Activated naive CD8-positive, alpha-beta T cell (primary cell): Measurements from ENCODE around the gene URB2.
"Not testable (repeated sequence)": the region's sequence is repeated elsewhere in the genome, so short reads cannot be mapped to it uniquely, and the experiment has no call there.

ENCODE experiments used
- H3K27ac Mint-ChIP-seq: one replicate; pipeline ENCODE4 v1.8.0; 2021; ENCODE audit warnings: mixed read lengths
- H3K27me3 Mint-ChIP-seq: one replicate; pipeline ENCODE4 v1.8.0; 2021; ENCODE audit warnings: mixed read lengths
- H3K36me3 Mint-ChIP-seq: one replicate; pipeline ENCODE4 v1.8.0; 2021; ENCODE audit warnings: mixed read lengths
- H3K4me1 Mint-ChIP-seq: one replicate; pipeline ENCODE4 v1.8.0; 2021; ENCODE audit warnings: low read depth, mixed read lengths
- H3K4me3 Mint-ChIP-seq: one replicate; pipeline ENCODE4 v1.8.0; 2021; ENCODE audit warnings: mild to moderate bottlenecking, mixed read lengths
- H3K9me3 Mint-ChIP-seq: one replicate; pipeline ENCODE4 v1.8.0; 2021; ENCODE audit warnings: low read depth, mixed read lengths

The URB2 gene

DNA sequence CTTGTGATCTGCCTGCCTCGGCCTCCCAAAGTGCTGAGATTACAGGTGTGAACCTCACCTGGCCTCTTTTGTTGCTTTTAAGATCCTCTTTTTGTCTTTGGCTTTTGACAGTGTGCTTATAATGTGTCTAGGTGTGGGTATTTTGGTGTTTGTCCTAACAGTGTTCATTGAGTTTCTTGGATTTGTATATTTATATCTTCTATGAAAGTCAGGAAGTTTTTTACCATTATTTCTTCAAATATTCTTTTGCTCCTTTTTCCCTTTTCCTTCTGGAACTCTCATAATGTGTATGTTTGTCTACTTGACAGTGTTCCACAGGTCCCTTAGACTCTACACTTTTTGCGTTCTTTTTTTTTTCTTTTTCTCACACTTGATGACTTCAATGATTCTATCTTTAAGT, 59.1 kb downstream of the URB2 start:
- H3K4me3 Mint-ChIP-seq, result no peak overlapping the region

DNA sequence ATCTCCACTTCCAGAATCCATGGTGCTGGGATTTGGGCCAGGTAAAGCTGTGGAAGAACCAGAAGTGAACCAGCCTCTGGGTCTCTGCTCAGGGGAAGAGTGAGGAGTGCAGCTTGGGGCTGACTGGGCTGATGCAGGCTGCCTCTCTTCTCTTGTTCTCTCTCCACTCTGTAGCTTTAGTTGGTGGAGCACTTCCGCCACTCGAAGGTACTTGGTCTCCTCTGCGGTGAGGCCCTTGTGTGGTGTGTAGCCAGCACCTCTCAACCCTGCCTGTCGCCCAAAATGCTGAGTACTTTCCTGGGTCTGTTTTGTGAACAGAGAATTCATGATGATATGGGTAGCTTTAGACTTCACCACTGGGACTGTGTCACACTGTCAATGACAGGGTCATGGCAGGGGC, 63.2 kb downstream of the URB2 start:
- peaks cover 16% of the 10 kb centered on the region for H3K36me3 Mint-ChIP-seq

More for the DNA sequence above, 59.1 kb downstream of the URB2 start:
- H3K36me3 Mint-ChIP-seq, result peaks cover 14% of the 10 kb centered on the region
- peaks cover 10% of the 10 kb centered on the region for H3K9me3 Mint-ChIP-seq
- H3K27me3 Mint-ChIP-seq, result no peaks in the 10 kb centered on the region
- peaks cover 8% of the 10 kb centered on the region for H3K4me1 Mint-ChIP-seq
- H3K27ac Mint-ChIP-seq, result no peak overlapping the region

DNA sequence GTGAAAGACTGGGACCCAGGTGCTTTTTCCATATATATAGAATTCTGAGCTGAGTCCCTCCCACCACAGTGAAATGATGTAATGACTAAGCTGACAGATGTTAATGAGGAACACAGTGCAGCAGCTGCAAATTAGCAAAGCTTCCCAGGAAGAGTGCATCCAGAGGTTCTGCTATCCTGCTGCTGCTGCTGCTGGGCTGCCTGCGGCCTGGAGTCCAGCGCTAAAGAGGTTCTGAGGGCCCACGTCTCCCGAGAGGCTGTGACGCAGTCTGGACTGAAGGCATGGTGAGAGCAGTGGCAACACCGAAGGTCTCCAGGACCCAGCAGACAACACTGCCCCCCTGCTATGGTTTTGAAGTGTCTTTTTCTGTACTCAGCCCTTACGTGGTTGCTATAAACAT, 63.9 kb downstream of the URB2 start:
- no peak overlapping the region for H3K27ac Mint-ChIP-seq

More for the DNA sequence above, 63.2 kb downstream of the URB2 start:
- Mint-ChIP-seq H3K9me3 (peaks cover 10% of the 10 kb centered on the region), H3K4me3 (no peak overlapping the region), H3K27me3 (peaks cover 4% of the 10 kb centered on the region), H3K27ac (no peak overlapping the region), H3K4me1 (peaks cover 29% of the 10 kb centered on the region)

DNA sequence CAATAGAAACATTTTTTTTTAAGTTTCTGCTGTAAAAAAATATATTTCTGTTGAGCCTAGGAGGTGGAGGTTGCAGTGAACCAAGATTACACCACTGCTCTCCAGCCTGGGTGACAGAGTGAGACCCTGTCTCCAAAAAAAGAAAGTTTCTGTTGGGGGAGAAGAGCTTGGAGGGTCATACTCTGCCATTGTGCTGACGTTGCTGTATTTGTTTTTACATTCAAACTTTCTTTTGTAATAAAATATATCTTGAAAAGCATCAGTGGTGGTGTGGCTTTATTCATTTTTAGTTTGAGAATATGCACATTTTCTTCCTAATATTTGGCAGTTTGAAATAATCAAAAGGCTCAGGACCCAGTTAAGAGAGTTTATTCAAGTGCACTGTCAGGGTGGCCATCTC, 64.6 kb downstream of the URB2 start:
- peaks cover 4% of the 10 kb centered on the region for H3K27me3 Mint-ChIP-seq
- peaks cover 10% of the 10 kb centered on the region for H3K36me3 Mint-ChIP-seq
- peaks cover 3% of the 10 kb centered on the region for H3K9me3 Mint-ChIP-seq
- peaks cover 29% of the 10 kb centered on the region for H3K4me1 Mint-ChIP-seq
- H3K4me3 Mint-ChIP-seq, result no peak overlapping the region
- H3K27ac Mint-ChIP-seq, result no peak overlapping the region

More for the DNA sequence above, 63.9 kb downstream of the URB2 start:
- Mint-ChIP-seq H3K9me3 (peaks cover 10% of the 10 kb centered on the region), H3K27me3 (peaks cover 4% of the 10 kb centered on the region), H3K4me1 (peaks cover 29% of the 10 kb centered on the region), H3K36me3 (peaks cover 16% of the 10 kb centered on the region), H3K4me3 (no peak overlapping the region)

DNA sequence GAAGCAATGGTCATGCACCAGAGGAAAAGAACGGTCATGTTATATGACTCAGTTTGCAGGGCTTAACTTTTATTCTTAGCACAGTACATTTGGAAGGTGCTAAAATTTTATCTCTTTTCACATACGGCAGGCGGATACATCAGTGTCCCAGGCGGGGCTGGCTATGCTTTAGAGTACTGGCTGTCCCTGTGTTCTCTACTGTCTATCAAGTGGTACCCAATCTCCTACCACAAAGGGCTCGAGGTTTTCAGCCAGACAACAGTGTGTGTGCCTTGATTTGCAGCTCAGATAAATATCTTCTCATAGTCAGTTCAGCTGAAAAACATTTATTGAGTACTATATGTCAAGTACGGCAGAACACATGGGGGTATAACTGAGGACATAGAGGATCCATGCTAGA, 65.3 kb downstream of the URB2 start:
- no peak overlapping the region for H3K27ac Mint-ChIP-seq
- peaks cover 29% of the 10 kb centered on the region for H3K4me1 Mint-ChIP-seq
- H3K36me3 Mint-ChIP-seq, result peaks cover 5% of the 10 kb centered on the region
- peaks cover 4% of the 10 kb centered on the region for H3K27me3 Mint-ChIP-seq
- no peaks in the 10 kb centered on the region for H3K9me3 Mint-ChIP-seq
- no peak overlapping the region for H3K4me3 Mint-ChIP-seq

DNA sequence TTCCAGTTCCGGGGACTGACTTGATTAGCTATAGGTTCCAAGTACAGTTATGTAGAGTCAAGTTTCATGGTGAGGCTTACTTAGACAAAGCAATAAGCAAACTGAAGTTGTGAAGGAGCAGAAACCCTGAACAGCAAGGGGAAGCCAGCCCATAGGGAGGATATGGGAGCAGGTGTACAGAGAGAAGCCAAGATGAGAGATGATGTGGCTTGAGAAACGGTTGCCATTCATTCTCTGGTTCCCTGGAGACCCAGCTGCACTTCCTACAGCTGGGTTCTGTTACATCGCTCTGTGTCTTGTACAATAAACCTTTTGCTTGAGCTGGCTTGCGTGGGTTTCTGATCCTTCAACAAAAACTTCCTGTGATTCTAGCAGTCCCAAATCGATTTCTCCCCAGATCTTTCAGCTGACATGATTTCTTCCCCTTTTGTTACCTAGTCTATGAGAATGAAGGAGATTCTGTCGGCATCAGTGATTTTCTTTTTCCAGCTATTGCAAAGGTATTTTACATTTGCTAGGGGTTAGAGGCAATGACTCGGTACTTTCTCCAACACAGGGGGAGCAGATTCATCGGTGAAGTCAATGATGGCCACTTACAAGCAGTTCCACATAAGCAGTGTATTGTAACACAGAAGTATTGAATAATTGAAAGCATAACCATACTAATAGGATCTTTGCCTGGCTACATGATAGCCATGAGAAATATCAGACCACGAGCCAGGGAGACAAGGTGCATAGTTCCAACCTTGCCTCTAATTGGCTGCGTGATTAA, 67.3 kb downstream of the URB2 start:
- peaks cover 4% of the 10 kb centered on the region for H3K27me3 Mint-ChIP-seq
- H3K4me3 Mint-ChIP-seq, result no peak overlapping the region
- peaks cover 5% of the 10 kb centered on the region for H3K36me3 Mint-ChIP-seq

DNA sequence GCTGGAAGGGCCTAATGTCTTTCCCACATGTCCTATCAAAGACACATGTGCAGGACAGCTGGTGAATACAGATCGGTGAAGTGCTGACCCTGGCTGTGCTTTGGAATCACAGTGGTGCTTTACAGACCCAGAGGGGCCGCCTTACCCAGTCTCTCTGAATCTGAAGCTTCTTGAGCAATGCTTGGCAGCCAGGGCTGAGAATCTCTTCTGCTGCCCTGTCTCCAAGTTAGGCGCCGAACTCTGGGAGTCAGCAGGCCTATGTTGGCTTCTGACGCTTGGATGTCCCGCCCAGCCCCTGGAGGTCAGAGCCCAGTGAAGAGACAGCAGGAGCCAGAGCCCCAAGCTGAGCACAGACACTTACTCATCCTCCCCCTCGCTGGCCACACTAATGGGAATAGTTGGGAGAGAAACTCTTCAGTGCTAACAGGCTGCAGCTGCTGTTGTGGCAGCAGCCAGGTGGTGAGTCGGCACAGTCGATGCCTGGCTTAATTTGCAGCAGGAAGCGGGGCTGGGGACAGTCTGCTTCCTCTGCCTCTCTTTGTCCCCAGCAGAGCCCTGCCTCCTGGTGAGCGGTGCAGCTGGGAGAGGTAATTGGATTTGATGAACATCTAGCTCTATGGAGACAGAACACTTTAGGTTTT, 68.1 kb downstream of the URB2 start:
- no peak overlapping the region for H3K27ac Mint-ChIP-seq
- H3K36me3 Mint-ChIP-seq, result peaks cover 5% of the 10 kb centered on the region
- H3K4me3 Mint-ChIP-seq, result no peak overlapping the region
- no peaks in the 10 kb centered on the region for H3K9me3 Mint-ChIP-seq
- peaks cover 4% of the 10 kb centered on the region for H3K27me3 Mint-ChIP-seq
- peaks cover 27% of the 10 kb centered on the region for H3K4me1 Mint-ChIP-seq

More for the DNA sequence above, 67.3 kb downstream of the URB2 start:
- Mint-ChIP-seq H3K27ac (no peak overlapping the region), H3K4me1 (peaks cover 29% of the 10 kb centered on the region), H3K9me3 (no peaks in the 10 kb centered on the region)

DNA sequence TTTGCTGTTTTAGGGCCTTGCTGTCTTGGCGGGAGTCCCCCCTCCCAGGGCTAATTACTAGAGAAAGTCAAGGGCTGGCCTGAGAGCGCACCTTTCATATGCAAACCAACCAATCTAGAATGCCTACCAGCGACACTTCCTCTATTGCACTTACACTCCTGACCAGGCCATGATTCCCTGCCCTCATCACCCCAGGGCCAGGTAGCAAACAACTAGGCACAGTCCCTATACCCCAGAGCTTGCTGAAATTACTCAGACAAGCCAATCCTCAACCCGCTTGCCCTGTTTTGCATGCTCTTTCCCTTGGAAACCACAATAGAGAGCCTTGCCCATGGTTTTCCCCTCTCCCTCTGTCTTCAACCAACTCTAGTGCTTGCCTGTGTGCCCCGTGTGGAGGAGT, 70.3 kb downstream of the URB2 start:
- no peak overlapping the region for H3K27ac Mint-ChIP-seq
- H3K4me1 Mint-ChIP-seq, result peaks cover 17% of the 10 kb centered on the region
- H3K4me3 Mint-ChIP-seq, result no peak overlapping the region
- no peaks in the 10 kb centered on the region for H3K9me3 Mint-ChIP-seq
- no peaks in the 10 kb centered on the region for H3K27me3 Mint-ChIP-seq
- peaks cover 2% of the 10 kb centered on the region for H3K36me3 Mint-ChIP-seq

DNA sequence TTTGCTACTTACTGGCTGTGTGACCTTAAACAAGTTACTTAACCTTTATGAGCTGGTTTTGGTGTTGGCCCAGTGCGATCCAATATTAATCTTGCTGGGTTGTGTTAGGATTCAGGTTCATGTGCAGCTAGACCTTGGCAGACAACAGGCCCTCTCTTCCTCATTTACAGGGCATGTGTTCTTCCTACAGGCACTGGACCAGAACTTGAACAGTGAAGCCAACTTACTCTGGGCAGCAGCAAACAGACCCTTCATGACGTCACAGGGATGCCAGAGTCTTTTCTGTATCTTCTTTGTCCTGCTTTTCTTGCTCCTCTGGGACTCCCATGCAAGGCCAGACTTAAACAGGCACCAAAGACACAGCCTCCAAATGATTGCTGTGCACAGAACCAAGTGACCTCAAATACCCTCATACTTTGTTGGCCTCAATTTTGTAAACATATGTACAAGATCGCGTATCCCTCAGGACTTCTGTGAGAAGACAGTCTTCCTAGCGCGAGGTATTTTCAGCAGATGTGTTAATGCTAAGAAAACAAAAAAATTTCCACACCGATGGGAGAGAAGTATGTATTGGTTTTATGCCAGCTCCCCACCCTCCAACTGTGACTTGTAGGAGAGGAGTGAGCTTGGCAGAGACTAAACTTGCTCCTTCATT, 73.7 kb downstream of the URB2 start:
- no peak overlapping the region for H3K4me3 Mint-ChIP-seq
- H3K4me1 Mint-ChIP-seq, result no peaks in the 10 kb centered on the region
- no peak overlapping the region for H3K27ac Mint-ChIP-seq
- no peaks in the 10 kb centered on the region for H3K9me3 Mint-ChIP-seq
- no peaks in the 10 kb centered on the region for H3K36me3 Mint-ChIP-seq
- no peaks in the 10 kb centered on the region for H3K27me3 Mint-ChIP-seq

DNA sequence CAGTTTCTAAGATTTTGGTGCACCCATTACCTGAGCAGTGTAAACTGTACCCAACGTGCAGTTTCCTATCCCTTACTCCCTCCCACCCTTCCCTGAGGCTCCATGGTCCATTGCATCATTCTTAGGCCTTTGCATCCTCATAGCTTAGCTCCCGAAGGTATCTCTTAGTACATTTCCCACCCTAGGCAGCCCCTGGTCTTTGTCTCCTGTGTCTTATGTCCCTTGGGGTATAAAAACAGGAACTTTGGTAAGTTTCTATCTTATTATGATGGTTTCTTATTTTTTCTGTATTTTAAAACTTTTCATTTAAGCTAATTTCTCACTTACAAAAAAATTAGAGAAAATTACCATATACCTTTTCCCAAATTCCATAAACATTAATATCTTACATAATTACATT, 78.1 kb downstream of the URB2 start:
- no peaks in the 10 kb centered on the region for H3K4me1 Mint-ChIP-seq
- H3K9me3 Mint-ChIP-seq, result no peaks in the 10 kb centered on the region
- H3K27me3 Mint-ChIP-seq, result peaks cover 2% of the 10 kb centered on the region
- no peak overlapping the region for H3K27ac Mint-ChIP-seq
- peaks cover 3% of the 10 kb centered on the region for H3K36me3 Mint-ChIP-seq
- no peak overlapping the region for H3K4me3 Mint-ChIP-seq

DNA sequence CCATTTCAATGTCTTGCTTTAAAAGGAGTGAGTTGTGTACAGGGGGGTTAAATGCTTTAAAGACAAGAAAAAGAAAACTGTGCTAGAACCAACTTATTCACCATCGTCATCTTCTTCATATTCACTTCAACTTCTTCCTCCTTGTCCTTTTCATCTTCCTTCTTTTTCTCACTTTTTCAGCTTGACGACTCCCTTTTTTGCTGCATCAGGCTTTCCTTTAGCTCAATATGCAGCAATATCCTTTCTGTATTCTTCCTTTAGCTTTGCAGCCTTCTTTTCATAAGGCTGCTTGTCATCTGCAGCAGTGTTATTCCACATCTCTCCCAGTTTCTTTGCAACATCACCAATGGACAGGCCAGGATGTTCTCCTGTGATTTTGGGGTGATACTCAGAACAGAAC, 79.1 kb downstream of the URB2 start:
- not testable (repeated sequence) for H3K4me3 Mint-ChIP-seq, H3K9me3 Mint-ChIP-seq, H3K27ac Mint-ChIP-seq, H3K36me3 Mint-ChIP-seq, H3K4me1 Mint-ChIP-seq, H3K27me3 Mint-ChIP-seq

DNA sequence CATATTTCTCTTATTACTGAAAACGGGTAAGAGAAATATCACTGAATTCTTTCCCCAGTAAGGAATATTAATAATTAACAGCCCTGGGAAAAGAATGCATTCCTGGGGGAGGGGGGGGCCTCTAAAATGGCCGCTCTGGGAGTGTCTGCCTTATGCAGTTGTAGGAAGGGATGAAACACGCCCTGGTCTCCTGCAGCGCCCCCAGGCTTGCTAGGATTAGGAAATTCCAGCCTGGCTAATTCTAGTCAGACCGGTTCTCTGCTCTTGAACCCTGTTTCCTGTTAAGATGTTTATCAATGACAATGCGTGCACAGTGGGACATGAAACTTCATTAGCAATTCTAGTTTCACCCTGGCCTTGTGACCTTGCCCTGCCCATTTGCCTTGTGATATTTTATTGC, 81.1 kb downstream of the URB2 start:
- not testable (repeated sequence) for H3K9me3 Mint-ChIP-seq, H3K4me1 Mint-ChIP-seq, H3K27me3 Mint-ChIP-seq, H3K27ac Mint-ChIP-seq, H3K36me3 Mint-ChIP-seq, H3K4me3 Mint-ChIP-seq

DNA sequence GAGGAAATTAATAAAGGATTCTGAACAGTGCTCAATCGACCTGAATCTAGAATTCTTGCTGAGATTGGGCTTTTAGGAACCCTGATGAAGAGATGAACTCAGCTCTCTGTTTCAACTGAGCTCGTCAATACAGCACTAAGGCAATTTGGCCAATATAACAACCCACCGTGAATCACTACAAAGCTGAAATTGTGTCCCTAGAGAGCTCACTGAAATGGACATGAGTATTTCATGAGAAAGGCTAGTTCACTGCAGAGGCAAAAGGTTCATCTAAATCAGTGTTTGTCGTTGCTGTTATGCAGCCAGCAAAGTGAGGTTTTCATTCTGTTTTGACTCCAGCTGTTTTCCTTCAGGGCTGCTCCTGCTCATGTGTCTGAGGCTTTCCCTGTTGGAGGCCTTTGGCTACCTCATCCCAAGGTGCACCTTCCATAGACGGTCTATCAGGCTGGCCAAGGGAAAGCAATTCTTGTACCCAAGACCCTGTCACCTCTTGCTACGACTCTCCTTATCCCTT, 83.5 kb downstream of the URB2 start:
- Mint-ChIP-seq H3K4me1 (no peaks in the 10 kb centered on the region), H3K27ac (no peak overlapping the region), H3K27me3 (peaks cover 6% of the 10 kb centered on the region), H3K9me3 (no peaks in the 10 kb centered on the region), H3K36me3 (peaks cover 3% of the 10 kb centered on the region), H3K4me3 (no peak overlapping the region)
